RKO (cell line): ENCODE measurements around the gene TBX15.
A peak's percentile ranks its signal among the peaks of the same experiment; 100 is the strongest.

Source experiments
- DNase-seq: peaks from one replicate; pipeline ENCODE4 v3.0.0-alpha.2; 2016; ENCODE audit warnings: low spot score

The TBX15 gene

GRCh38 chr1:118988186-118989005 is at the start of gene TBX15:
Gene TBX15 (minus strand): TSS chr1:118988343. CDS start chr1:118987795, 548 bp downstream.
- DNase-seq: no peak

- no peak for DNase-seq
Measured at GRCh38 chr1:119034359-119034758, 46.2 kb upstream of the TBX15 start.

DNA sequence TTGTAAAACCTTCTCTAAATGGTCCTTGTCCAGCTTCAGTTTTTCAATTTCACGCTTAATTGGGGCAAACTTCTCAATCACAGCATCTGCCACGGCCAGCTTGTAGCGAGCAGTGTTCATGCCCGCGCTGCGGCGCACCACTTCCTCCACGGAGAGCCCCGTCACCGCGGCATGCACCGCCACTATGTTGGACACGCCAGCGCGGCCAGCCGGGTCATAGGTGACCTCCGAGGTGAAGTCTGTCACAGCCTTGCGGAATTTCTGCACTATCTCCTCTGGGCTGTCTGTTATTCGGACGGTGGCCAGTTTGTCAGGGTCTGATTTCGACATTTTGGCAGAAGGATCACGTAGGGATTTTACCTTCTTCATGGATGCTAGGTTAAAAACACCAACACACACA is 44.8 kb upstream of the TBX15 start:
- DNase-seq: no peak

- no peak for DNase-seq
Measured at GRCh38 chr1:119027759-119028158, 39.6 kb upstream of the TBX15 start.

- DNase-seq: no peak
Measured at GRCh38 chr1:119026956-119027355, 38.8 kb upstream of the TBX15 start.

GRCh38 chr1:119015547-119015946 is 27.4 kb upstream of the TBX15 start:
- DNase-seq: no peak

DNA sequence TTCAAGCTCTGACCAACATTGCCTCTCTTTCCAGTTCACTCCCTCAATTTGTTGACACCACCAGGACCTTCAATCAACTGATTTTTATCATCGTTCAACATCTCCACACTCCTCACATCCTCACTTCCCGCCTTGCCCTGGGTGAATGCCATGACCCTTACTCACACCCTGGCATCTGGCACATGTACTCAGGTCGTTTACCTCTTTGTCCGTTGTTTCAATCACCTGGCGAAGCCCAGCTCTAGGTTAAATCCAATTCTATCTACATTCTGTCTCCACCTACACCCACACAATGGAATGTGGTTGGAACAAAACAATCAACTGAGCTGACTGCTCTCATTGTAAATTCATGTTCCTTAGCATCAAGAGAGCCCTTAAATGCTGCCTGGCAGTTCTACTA is 24.2 kb upstream of the TBX15 start:
- DNase-seq: no peak

DNA sequence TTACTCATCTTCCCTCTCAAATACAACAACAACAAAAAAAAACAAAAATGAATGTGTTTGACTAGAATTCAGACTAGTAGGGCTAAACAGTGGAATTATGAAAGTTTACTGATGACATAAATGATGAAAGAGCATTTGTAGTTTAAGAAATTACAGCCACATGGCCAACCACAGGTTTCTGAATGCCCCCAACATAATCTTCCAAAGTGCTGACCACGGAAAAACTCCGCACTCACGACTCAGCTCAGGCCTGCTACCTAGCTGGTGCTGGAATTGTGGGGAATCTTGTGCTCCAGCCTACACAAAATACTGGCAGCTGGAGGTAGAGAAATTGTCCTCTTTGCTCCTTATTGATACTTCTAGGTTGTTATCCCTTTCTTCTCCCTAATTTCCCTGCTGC is 23.6 kb upstream of the TBX15 start:
- no peak for DNase-seq

- no peak for DNase-seq
Measured at GRCh38 chr1:119011116-119011515, 23.0 kb upstream of the TBX15 start.

- DNase-seq: peak; percentile 30
Measured at GRCh38 chr1:119010201-119010600, 22.1 kb upstream of the TBX15 start.

DNA sequence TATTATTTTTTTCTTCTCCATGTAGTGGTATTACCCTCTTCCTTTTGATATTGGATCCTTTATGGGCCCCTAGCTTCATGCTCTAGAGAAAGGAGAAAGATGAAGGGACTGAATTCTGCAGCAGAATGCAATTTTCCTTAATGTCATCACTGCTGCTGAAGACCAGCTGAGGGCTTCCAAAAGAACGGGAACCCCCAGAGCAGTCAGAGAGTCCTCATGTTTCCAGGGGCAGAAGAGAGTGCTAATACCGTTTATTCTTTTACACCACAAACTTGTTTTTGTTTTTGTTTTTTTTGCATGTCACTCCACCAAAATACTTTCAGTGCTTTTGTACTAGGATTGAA is 21.1 kb upstream of the TBX15 start:
- no peak for DNase-seq

- DNase-seq: peak; percentile 21
Measured at GRCh38 chr1:119008483-119009311, 20.6 kb upstream of the TBX15 start.

- DNase-seq: no peak
Measured at GRCh38 chr1:119007670-119008482, 19.7 kb upstream of the TBX15 start.

GRCh38 chr1:119007339-119007669 is 19.2 kb upstream of the TBX15 start:
- DNase-seq: no peak

GRCh38 chr1:119006406-119007279 is 18.5 kb upstream of the TBX15 start:
- DNase-seq: no peak

DNA sequence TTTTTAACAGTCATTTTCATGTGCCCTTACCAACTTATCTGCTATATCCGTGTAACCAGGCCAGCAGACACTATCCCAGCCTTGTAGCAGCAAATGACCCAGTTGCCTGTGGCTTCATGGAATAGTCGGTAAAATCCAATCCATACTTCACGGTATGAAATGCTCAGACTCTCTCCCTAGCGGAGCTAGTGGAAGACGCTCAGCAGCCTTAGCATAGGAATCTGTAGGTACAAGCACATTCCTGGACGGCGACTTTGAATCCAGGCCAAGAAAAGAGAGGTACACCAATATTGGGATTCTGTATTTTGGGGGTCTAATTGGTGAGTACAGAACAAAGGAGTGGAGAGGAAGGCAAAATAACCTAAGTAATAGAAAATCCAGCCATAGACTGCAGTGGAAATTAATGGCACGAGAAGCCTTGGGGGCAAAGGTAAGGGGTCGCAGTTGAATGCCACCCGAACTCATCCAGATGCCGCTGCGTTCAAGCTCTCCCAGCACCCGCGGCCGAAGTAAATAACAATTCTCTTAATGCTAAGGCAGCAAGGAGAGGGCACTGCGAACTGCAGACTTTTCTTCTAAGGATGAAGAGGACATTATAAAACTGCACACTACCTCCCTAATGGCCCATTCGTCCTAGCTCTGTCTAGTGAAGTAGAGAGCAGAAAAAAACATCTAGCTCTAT is 17.7 kb upstream of the TBX15 start:
- no peak for DNase-seq

DNA sequence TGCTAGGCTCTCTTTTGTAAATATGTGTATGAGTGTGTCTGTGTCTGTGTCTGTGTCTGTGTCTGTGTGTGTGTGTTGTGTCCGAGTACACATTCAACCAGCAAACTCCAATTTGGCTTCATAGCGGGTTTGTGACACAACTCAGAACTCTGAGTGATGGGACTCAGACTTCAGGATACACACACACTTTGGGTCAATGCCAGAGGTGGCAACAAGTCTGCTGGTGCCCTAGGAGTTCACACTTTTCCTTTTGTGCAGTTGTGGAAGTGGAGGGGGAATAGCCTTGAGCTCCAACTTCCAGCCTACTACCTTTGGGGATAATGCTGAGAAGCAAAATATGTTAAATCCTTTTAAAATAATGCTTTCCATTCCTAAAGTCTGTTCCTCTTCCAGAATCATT is 16.6 kb upstream of the TBX15 start:
- DNase-seq: no peak

GRCh38 chr1:119004129-119004527 is 16.0 kb upstream of the TBX15 start:
- no peak for DNase-seq

GRCh38 chr1:119003413-119004128 is 15.4 kb upstream of the TBX15 start:
- no peak for DNase-seq

- peak; percentile 60 for DNase-seq
Measured at GRCh38 chr1:119002028-119002686, 14.0 kb upstream of the TBX15 start.
